ENCODE results near the gene GTF3A.

The GTF3A gene

GRCh38 chr13:27405546-27406134 lies 18.8 kb upstream of the GTF3A start:
- DNase-seq, result no peak

GRCh38 chr13:27406178-27406939 lies 18.1 kb upstream of the GTF3A start:
- DNase-seq, result peak; percentile 41

GRCh38 chr13:27408074-27408473 lies 16.3 kb upstream of the GTF3A start:
- no peak for DNase-seq

GRCh38 chr13:27409013-27409412 lies 15.4 kb upstream of the GTF3A start:
- DNase-seq, result no peak

GRCh38 chr13:27411341-27411740 lies 13.1 kb upstream of the GTF3A start:
- DNase-seq, result no peak

- DNase-seq, result no peak
Measured at GRCh38 chr13:27415116-27415515, 9.3 kb upstream of the GTF3A start.

- no peak for DNase-seq
Measured at GRCh38 chr13:27419328-27419727, 5.1 kb upstream of the GTF3A start.

GRCh38 chr13:27421101-27421871 lies 3.1 kb upstream of the GTF3A start:
- DNase-seq, result no peak

- no peak for DNase-seq
Measured at GRCh38 chr13:27423333-27423732, 1.1 kb upstream of the GTF3A start.

- no peak for DNase-seq
Measured at GRCh38 chr13:27425158-27425917, 919 bp downstream of the GTF3A start.

GRCh38 chr13:27425918-27426630 lies 1.7 kb downstream of the GTF3A start:
- peak; percentile 90 for DNase-seq

- DNase-seq, result no peak
Measured at GRCh38 chr13:27427641-27428040, 3.2 kb downstream of the GTF3A start.

GRCh38 chr13:27428160-27428559 lies 3.7 kb downstream of the GTF3A start:
- no peak for DNase-seq

GRCh38 chr13:27432180-27432579 lies 7.8 kb downstream of the GTF3A start:
- DNase-seq, result no peak

- DNase-seq, result no peak
Measured at GRCh38 chr13:27432611-27433210, 8.3 kb downstream of the GTF3A start.

- DNase-seq, result no peak
Measured at GRCh38 chr13:27437126-27437525, 12.7 kb downstream of the GTF3A start.

- no peak for DNase-seq
Measured at GRCh38 chr13:27440408-27440807, 16.0 kb downstream of the GTF3A start.

- peak; percentile 97 for DNase-seq
Measured at GRCh38 chr13:27442071-27442647, 17.7 kb downstream of the GTF3A start.

GRCh38 chr13:27442797-27443196 lies 18.4 kb downstream of the GTF3A start:
- peak; percentile 84 for DNase-seq

GRCh38 chr13:27446986-27447583 lies 22.7 kb downstream of the GTF3A start:
- no peak for DNase-seq

- DNase-seq, result no peak
Measured at GRCh38 chr13:27448308-27448707, 23.9 kb downstream of the GTF3A start.

All from NCI-H526 treated with DMSO at 0.1 percent for 48 hours (cell line).